ENCODE results near the gene FTO. TPM values are rescaled to one million over a fixed set of nuclear protein-coding genes. Genes with fewer than 3 reads are reported as not detected.

Gene FTO
- total RNA-seq, 4 donors from 2014 or later: 21.3 to 50.5 (median 40.8) TPM

DNA sequence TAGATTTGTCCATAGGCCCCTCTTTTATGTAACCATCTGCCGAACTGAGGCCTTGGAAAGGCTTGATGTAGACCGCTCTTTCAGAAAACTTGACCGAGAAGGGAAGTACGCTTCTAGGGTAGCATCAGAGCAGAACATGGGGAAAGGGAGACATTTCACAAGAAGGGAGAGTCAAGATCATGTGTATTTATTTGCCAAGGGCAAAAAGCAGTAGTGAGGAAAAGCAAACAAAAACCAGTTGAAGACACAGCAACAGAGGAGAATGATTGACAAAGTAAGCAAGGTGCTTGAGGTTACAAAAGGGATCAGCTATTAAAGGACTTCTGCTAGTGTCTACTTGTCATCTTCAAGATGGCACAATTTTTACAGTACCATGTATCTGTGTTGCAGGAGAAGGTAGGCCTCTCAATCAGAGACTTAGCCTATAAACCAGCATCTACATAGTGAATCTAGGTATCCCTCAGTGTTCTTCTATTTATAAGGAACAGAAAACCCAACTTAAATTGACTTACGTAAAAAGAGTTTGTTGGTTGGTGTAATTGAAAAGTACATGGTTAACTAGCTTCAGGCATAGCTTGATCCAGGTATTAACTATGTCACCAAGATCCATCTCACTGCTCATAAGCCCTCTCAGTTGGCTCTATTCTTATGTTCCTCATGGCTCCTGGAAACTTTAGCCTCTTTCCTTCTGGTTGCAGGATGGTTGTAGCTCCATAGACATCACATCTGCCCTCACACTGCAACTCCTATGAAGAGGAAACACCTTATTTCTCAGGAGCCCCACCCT lies 294.3 kb downstream of the FTO start:
- Histone ChIP-seq H3K27me3 (no peaks in the 10 kb centered on the region), H3K4me3 (no peak overlapping the region), H3K36me3 (no peaks in the 10 kb centered on the region), H3K9me3 (no peaks in the 10 kb centered on the region), H3K4me1 (peaks cover 0 to 6% (median 3%) of the 10 kb centered on the region in 4 donors), H3K27ac (no peak overlapping the region)
- WGBS, 2 donors (ENCODE audit: low coverage in 1 of 2): 98 to 100% methylated on average over 2 to 5 of the region's 5 CpGs
- TF ChIP-seq, protein P1, sequence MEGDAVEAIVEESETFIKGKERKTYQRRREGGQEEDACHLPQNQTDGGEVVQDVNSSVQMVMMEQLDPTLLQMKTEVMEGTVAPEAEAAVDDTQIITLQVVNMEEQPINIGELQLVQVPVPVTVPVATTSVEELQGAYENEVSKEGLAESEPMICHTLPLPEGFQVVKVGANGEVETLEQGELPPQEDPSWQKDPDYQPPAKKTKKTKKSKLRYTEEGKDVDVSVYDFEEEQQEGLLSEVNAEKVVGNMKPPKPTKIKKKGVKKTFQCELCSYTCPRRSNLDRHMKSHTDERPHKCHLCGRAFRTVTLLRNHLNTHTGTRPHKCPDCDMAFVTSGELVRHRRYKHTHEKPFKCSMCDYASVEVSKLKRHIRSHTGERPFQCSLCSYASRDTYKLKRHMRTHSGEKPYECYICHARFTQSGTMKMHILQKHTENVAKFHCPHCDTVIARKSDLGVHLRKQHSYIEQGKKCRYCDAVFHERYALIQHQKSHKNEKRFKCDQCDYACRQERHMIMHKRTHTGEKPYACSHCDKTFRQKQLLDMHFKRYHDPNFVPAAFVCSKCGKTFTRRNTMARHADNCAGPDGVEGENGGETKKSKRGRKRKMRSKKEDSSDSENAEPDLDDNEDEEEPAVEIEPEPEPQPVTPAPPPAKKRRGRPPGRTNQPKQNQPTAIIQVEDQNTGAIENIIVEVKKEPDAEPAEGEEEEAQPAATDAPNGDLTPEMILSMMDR (IDR thresholded peaks at IDR 0.05): no peak
- no peak for TF ChIP-seq EP300 (IDR thresholded peaks at IDR 0.05; ENCODE audit: low read depth)
- TF ChIP-seq POLR2A (IDR thresholded peaks at IDR 0.05): no peak
- TF ChIP-seq POLR2AphosphoS5 (IDR thresholded peaks at IDR 0.05): no peak
- in situ Hi-C loops (cut with MboI; ENCODE audit: low pct_ligation_motif_present in 1 of 4, low pct_unique_long_range_greater_than_20kb in 1 of 4, low sequenced_read_pairs in 3 of 4) (no loop called here), intact Hi-C loops (cut with DNase I; ENCODE audit: low total_unique reads) (no loop called here)
- no peak for DNase-seq

DNA sequence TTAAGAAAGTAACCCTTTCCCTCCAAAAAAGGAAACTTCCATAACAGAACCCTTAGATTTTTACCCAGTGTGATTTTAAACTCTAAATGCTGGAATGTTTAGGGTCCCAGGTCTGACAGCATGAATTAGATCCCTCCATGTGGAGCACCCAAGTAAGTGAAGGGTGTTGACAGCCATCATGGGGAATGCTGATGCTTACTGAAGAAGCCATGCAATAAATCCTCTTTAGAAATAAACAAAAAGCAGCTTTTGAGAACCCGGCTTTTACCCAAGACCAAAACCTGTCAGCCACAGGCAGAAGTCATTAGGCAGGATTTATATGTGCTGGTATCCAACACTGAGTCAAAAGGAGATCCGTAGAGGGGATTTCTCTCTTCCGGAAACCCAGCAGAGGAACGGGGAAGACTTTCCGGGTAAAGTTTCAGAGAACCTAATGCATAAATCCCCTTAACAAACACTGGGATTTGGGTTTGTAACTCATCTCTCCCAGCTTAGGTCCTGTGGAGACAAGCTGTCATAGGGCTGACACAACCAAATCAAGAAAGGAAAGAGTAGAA lies 295.1 kb downstream of the FTO start:
- no peak overlapping the region for H3K4me3 ChIP-seq
- no peaks in the 10 kb centered on the region for H3K27me3 ChIP-seq
- H3K9me3 ChIP-seq: no peaks in the 10 kb centered on the region
- TF ChIP-seq POLR2A (IDR thresholded peaks at IDR 0.05) (no peak), POLR2AphosphoS5 (IDR thresholded peaks at IDR 0.05) (no peak), EP300 (IDR thresholded peaks at IDR 0.05; ENCODE audit: low read depth) (no peak)
- TF ChIP-seq, protein P1 (IDR thresholded peaks at IDR 0.05): no peak
- H3K36me3 ChIP-seq: no peaks in the 10 kb centered on the region
- intact Hi-C loops (cut with DNase I; ENCODE audit: low total_unique reads) (no loop called here), in situ Hi-C loops (cut with MboI; ENCODE audit: low pct_ligation_motif_present in 1 of 4, low pct_unique_long_range_greater_than_20kb in 1 of 4, low sequenced_read_pairs in 3 of 4) (no loop called here)
- WGBS, 2 donors (ENCODE audit: low coverage in 1 of 2): 79% methylated on average over 5 of the region's 5 CpGs; no CpG with 5 or more reads in 1 of the 2 donors
- H3K4me1 ChIP-seq: peaks cover 0 to 6% (median under 1%) of the 10 kb centered on the region in 4 donors
- no peak for DNase-seq
- no peak overlapping the region for H3K27ac ChIP-seq

DNA sequence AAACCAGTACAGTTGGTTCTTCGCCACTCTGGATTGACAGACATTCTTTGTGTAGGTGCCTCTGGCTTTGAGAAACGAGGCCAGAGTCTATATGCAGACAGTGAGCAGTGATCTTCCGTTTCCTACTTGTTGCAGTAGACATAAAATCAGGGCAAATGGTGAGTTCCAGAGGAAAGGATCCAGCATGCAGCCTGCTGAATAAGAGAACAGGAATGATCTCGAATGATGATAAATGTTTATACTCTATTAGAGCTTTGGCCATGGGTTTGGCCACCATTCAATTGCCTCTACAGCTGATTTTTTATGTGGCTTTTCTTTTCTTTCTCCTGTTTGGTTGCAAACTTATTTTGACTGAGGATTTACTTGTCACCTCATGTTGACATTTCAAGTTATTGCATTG lies 295.9 kb downstream of the FTO start:
- DNase-seq: no peak
- H3K9me3 ChIP-seq: no peaks in the 10 kb centered on the region
- H3K4me1 ChIP-seq: peaks cover 0 to 6% (median 0%) of the 10 kb centered on the region in 4 donors
- no peaks in the 10 kb centered on the region for H3K36me3 ChIP-seq
- H3K27ac ChIP-seq: no peak overlapping the region
- H3K27me3 ChIP-seq: no peaks in the 10 kb centered on the region
- no peak overlapping the region for H3K4me3 ChIP-seq
- in situ Hi-C loops (cut with MboI; ENCODE audit: low pct_ligation_motif_present in 1 of 4, low pct_unique_long_range_greater_than_20kb in 1 of 4, low sequenced_read_pairs in 3 of 4) (loop anchor here in 1 of 4 donors (25.0 kb wide), 1 partner anchor 112 kb away; no protein-coding TSS in a partner anchor), intact Hi-C loops (cut with DNase I; ENCODE audit: low total_unique reads) (no loop called here)
- TF ChIP-seq POLR2A (IDR thresholded peaks at IDR 0.05) (no peak), POLR2AphosphoS5 (IDR thresholded peaks at IDR 0.05) (no peak), EP300 (IDR thresholded peaks at IDR 0.05; ENCODE audit: low read depth) (no peak)
- TF ChIP-seq, protein P1 (IDR thresholded peaks at IDR 0.05): no peak
- 62 to 90% methylated on average over 2 to 4 of the region's 4 CpGs for WGBS, 2 donors (ENCODE audit: low coverage in 1 of 2)

DNA sequence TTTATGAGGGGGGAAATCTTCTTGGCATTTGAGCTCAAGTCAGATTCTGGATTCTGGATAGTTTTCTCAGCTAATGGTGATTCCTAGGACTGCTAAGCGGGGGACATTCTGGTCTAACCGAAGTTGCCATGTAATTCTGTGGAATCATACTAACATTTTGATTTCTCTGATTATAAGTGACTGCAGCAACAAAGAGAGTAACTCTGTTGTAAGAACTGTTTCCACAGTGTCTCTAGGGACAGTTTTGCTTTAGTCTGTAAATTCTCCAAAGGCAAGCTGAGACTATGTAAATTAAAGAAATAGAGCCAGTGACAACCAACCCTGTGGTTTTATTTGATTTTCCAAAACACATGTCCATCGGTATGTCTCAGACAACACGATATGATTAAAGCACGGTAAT lies 296.4 kb downstream of the FTO start:
- TF ChIP-seq POLR2A (IDR thresholded peaks at IDR 0.05) (no peak), EP300 (IDR thresholded peaks at IDR 0.05; ENCODE audit: low read depth) (no peak), POLR2AphosphoS5 (IDR thresholded peaks at IDR 0.05) (no peak)
- TF ChIP-seq, protein P1 (IDR thresholded peaks at IDR 0.05): no peak
- Histone ChIP-seq H3K9me3 (no peaks in the 10 kb centered on the region), H3K27ac (no peak overlapping the region), H3K36me3 (no peaks in the 10 kb centered on the region), H3K27me3 (no peaks in the 10 kb centered on the region), H3K4me3 (no peak overlapping the region), H3K4me1 (peaks cover 0 to 6% (median 0%) of the 10 kb centered on the region in 4 donors)
- DNase-seq: no peak
- in situ Hi-C loops (cut with MboI; ENCODE audit: low pct_ligation_motif_present in 1 of 4, low pct_unique_long_range_greater_than_20kb in 1 of 4, low sequenced_read_pairs in 3 of 4) (loop anchor here in 1 of 4 donors (25.0 kb wide), 1 partner anchor 112 kb away; no protein-coding TSS in a partner anchor), intact Hi-C loops (cut with DNase I; ENCODE audit: low total_unique reads) (no loop called here)
- WGBS, 2 donors (ENCODE audit: low coverage in 1 of 2): 94 to 98% methylated on average over 4 to 5 of the region's 5 CpGs
